K562 treated with DMSO at 1 percent for 24 hours (cell line): ENCODE results near the gene SPAAR. TPM values are rescaled to one million over a fixed set of nuclear protein-coding genes. Genes with fewer than 3 reads are reported as not detected.

ENCODE experiments used
- total RNA-seq: library from RNA; unstranded; fragments of 300-600 nt; gene quantifications from 2 replicates; pipeline ENCODE4 v1.2.3, GENCODE V29; 2022; ENCODE audit warnings: low read depth; ENCODE audit not compliant: insufficient read depth

SPAAR gene, protein sequence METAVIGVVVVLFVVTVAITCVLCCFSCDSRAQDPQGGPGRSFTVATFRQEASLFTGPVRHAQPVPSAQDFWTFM
- not detected in 2 replicates for total RNA-seq

DNA sequence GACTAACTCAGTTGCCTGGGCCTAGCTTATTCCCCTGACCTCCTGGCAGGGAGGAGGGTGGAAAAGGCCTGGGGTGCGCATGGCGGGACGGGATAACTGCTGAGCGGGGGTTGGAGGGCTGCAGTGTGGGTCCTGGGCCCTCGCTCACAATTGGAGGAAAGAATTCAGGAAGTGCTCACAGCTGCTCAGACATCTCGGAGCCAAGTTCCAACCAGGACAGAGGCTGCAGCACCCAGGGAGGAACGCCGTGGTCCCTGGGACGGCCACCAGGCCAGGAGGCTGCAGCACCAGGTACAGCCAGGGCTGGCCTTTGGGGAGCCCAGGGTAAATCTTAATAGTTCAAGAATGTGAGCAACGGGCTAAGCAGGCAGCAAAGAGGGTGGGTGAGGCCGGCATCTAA, at the start of gene SPAAR:
TSS of gene SPAAR (plus strand) at position 217 of the 400 bp plus-strand sequence. CDS start 974 bp downstream, outside the sequence.

DNA sequence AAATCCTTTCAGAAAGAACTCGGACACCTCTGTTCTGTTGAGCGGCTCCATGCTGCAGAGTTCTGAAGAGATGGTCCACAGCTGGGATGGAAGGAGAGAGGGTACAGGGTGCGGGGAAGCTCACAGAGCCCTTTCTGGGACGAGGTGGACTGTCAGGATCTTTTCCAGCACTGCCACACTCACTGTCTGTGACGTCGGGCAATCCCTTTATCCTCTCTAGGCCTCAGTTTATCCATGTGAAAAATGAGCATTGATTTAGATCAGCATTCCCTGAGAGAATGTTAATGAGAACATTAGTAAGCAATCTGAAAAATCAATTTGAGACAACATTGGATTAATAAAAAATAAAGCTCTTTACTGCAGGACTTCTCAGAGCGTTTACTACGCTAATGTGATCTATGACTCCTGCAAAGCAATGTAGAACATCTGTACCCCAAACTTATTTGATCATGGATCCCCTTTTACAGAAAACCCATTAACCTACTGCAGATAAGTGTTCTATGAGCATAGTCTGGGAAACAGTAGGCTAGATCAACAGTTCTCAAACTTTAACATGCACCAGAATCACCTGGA, 38.9 kb upstream of the SPAAR start, which contains the start of gene OR13J1:
TSS of gene OR13J1 (minus strand) at position 51 of the 573 bp plus-strand sequence. CDS start at position 51, 0 bp downstream.

DNA sequence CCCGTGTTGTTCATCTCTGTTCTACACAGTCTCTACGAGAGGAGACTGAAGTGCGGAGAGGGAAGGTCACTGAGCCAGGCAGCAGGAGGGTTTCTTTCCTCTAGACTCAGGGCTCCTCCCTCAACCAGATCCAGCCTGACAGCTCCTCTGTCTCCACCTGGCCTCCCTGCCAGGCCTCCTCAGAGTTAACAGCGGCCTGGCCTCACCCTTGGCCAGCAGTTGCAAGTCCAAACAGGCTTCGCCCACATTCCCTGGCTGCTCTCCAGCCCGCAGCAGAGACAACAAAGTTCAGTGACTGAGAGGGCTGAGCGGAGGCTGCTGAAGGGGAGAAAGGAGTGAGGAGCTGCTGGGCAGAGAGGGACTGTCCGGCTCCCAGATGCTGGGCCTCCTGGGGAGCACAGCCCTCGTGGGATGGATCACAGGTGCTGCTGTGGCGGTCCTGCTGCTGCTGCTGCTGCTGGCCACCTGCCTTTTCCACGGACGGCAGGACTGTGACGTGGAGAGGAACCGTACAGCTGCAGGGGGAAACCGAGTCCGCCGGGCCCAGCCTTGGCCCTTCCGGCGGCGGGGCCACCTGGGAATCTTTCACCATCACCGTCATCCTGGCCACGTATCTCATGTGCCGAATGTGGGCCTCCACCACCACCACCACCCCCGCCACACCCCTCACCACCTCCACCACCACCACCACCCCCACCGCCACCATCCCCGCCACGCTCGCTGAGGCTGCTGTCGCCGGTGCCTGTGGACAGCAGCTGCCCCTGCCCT, 3.2 kb upstream of the SPAAR start, which contains the start of gene HRCT1:
TSS of gene HRCT1 (plus strand) at position 291 of the 768 bp plus-strand sequence. CDS start at position 377, 86 bp downstream.

DNA sequence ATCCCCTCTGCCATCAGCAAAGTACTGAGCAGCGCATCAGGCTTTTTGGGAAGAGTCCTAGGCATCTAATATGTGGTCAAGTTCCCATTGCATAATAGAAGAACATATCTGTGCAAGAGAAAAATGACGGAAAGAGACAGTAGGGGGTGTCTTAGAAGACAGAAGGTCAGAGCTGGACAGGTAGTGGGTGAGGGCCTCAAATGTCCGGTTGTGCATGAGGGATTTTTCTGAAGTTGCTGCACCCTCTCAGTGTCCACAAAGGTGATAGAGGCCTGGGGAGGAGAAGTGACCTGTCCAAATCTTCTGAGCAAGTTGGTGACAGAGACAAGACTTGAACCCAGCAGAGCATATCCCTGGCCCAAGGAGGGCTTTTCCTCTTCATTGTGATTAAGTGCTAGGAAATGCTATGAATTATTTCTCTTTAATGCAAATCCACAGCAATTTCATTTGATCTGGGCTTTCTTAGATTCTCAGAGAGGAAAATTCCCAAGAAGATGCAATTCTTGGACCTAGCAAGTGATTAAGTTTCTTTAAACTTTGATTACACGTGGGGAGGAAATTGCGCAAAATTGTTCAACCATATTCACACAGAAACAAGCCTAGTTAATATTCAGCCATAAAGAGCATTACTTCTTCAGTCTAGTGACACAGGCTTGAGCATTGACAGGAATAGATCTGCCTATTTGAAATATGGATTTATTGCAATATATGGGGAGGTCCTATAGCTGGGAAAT, 49.0 kb downstream of the SPAAR start, which contains the start of gene OR2S2:
TSS of gene OR2S2 (minus strand) at position 51 of the 734 bp plus-strand sequence. CDS start 56 bp downstream, outside the sequence.

Other genes starting within 250 kb of the SPAAR start
- 13.1 and 14.4 TPM in 2 replicates for gene ARHGEF39, start 244.3 kb upstream of the SPAAR start, total RNA-seq
- 1.00 and 1.4 TPM in 2 replicates for gene CA9, start 235.6 kb upstream of the SPAAR start, total RNA-seq
- 3.6 and 3.9 TPM in 2 replicates for gene TPM2, start 219.6 kb upstream of the SPAAR start, total RNA-seq
- 148 and 181 TPM in 2 replicates for gene TLN1, start 177.3 kb upstream of the SPAAR start, total RNA-seq
- 38.0 and 39.4 TPM in 2 replicates for gene CREB3, start 176.8 kb upstream of the SPAAR start, total RNA-seq
- gene GBA2, start 160.3 kb upstream of the SPAAR start, total RNA-seq: 54.5 and 57.4 TPM in 2 replicates
- 12.6 and 13.9 TPM in 2 replicates for gene RGP1, start 160.2 kb upstream of the SPAAR start, total RNA-seq
- gene MSMP, start 155.2 kb upstream of the SPAAR start, total RNA-seq: not detected in 2 replicates
- 3.9 TPM in 2 replicates for gene NPR2, start 117.9 kb upstream of the SPAAR start, total RNA-seq
- not detected in 2 replicates for gene SPAG8, start 97.2 kb upstream of the SPAAR start, total RNA-seq
- gene HINT2, start 94.4 kb upstream of the SPAAR start, total RNA-seq: 101 and 102 TPM in 2 replicates
- gene FAM221B, start 80.8 kb upstream of the SPAAR start, total RNA-seq: not detected in 2 replicates
- 7.2 and 8.5 TPM in 2 replicates for gene TMEM8B, start 80.3 kb upstream of the SPAAR start, total RNA-seq
- gene OR13J1, start 39.1 kb upstream of the SPAAR start, total RNA-seq: not detected in 2 replicates
- not detected in 2 replicates for gene HRCT1, start 3.3 kb upstream of the SPAAR start, total RNA-seq
- gene OR2S2, start 48.7 kb downstream of the SPAAR start, total RNA-seq: not detected in 2 replicates
- 0.28 and 0.42 TPM in 2 replicates for gene RECK, start 127.4 kb downstream of the SPAAR start, total RNA-seq
- 5.1 and 7.3 TPM in 2 replicates for gene GLIPR2, start 227.2 kb downstream of the SPAAR start, total RNA-seq